ENCODE measurements around the gene MRPL19. TPM values are rescaled to one million over a fixed set of nuclear protein-coding genes. Genes with fewer than 3 reads are reported as not detected.

MRPL19 gene
- total RNA-seq, 1 experiment from 2014 or later, result 65.3 TPM

DNA sequence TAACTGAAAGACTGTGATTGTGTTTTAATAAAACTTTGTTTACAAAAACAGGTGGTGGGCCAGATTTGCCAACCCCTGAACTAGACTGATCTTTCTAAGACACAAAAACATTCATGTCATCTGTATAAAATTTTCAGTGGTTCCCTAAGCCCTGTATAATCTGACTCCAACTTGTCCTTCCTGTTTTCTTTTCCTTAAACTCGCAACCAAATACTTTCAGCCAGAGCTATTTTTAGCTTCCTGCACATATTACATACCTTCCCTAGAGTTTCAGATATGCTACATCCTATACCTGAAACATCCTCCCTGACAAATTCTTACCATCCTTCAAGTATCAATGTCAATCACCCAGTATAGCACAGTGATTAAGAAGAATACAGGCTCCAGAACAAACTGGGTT, 59.3 kb downstream of the MRPL19 start:
- H3K9me2 ChIP-seq (ENCODE audit: insufficient read depth), result no peaks in the 10 kb centered on the region
- H3K27ac ChIP-seq (ENCODE audit: low read depth, low read length), result no peak overlapping the region
- H3K36me3 ChIP-seq (ENCODE audit: control insufficient read depth in 1 of 2, insufficient read depth in 2 of 2, low read length in 2 of 2), result peaks cover 12 to 19% of the 10 kb centered on the region in 2 experiments; a peak in 2 of 4 replicates
- intact Hi-C loops (cut with micrococcal nuclease), result no loop called here
- no peak overlapping the region for H3K9ac ChIP-seq (ENCODE audit: low read length)
- H3K4me2 ChIP-seq (ENCODE audit: low read length), result no peak overlapping the region
- no peaks in the 10 kb centered on the region for H3K9me3 ChIP-seq (ENCODE audit: control insufficient read depth in 1 of 2, insufficient read depth in 1 of 2, low read depth in 1 of 2, low read length in 2 of 2)
- H3K79me2 ChIP-seq (ENCODE audit: insufficient read depth, low read length), result peaks cover 33% of the 10 kb centered on the region
- POLR2A ChIA-PET, result no interaction called here
- no peak for ATAC-seq
- no peak overlapping the region for H2AFZ ChIP-seq (ENCODE audit: low read depth, low read length, poor library complexity, severe bottlenecking)
- TF ChIP-seq JUND (IDR thresholded peaks at IDR 0.05) (no peak), SIN3A (IDR thresholded peaks at IDR 0.05; ENCODE audit: low read depth) (no peak), POLR2AphosphoS5 (IDR thresholded peaks at IDR 0.05; ENCODE audit: low read depth, low read length) (no peak), RAD21 (IDR thresholded peaks at IDR 0.05; ENCODE audit: low read depth) (no peak), YY1 (IDR thresholded peaks at IDR 0.05; ENCODE audit: extremely low read depth, insufficient replicate concordance, low read depth, low read length) (no peak), ZFX (IDR thresholded peaks at IDR 0.05) (no peak), EGR1 (IDR thresholded peaks at IDR 0.05; ENCODE audit: low read depth) (no peak), FOSL1 (IDR thresholded peaks at IDR 0.05; ENCODE audit: low read depth) (no peak), CEBPB (IDR thresholded peaks at IDR 0.05; ENCODE audit: low read depth) (no peak)
- H4K20me1 ChIP-seq (ENCODE audit: insufficient read depth), result no peaks in the 10 kb centered on the region
- RAD21 ChIA-PET (ENCODE audit: low non-redundant PET in 1 of 2, low total read pairs in 2 of 2, uncharacterized antibody in 2 of 2, unreplicated experiment in 2 of 2), result no interaction called here
- H3K4me1 ChIP-seq (ENCODE audit: control insufficient read depth in 1 of 2, insufficient read depth in 2 of 2, low read length in 2 of 2), result peaks cover 0 to 15% of the 10 kb centered on the region in 2 experiments; a peak in 2 of 4 replicates
- no peak for DNase-seq (ENCODE audit: low read depth, low spot score)
- no peaks in the 10 kb centered on the region for H3K27me3 ChIP-seq (ENCODE audit: insufficient read depth, low read length)
- CTCF ChIA-PET, result no interaction called here
- no TSS peak for BruUV-seq (replicated peaks)
- no peak overlapping the region for H3K4me3 ChIP-seq (replicated peaks in 1 of 2; ENCODE audit: low read depth in 1 of 2, low read length in 2 of 2)

DNA sequence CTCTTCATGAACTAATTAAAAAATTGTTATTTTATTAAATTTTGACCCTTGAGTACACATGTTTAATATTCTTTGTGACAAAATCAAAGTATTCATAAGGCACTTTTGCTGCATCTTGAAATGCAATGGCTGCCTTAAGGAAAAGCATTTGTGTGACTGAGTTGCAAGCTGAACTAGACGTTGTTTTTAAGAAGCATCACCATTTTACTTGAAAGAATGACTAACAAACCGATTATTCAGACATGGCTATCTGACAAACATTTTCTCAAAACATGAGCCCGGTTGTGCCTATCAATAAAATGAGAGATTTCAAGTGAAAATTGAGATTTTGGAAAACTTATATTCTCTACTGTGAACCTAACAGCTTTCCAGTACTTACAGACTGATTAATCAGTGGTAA, 61.3 kb downstream of the MRPL19 start:
- Histone ChIP-seq H3K27me3 (ENCODE audit: insufficient read depth, low read length) (no peaks in the 10 kb centered on the region), H3K4me1 (ENCODE audit: control insufficient read depth in 1 of 2, insufficient read depth in 2 of 2, low read length in 2 of 2) (peaks cover 4 to 21% of the 10 kb centered on the region in 2 experiments; a peak in 3 of 4 replicates), H3K4me3 (replicated peaks in 1 of 2; ENCODE audit: low read depth in 1 of 2, low read length in 2 of 2) (no peak overlapping the region), H3K9ac (ENCODE audit: low read length) (no peak overlapping the region), H3K9me2 (ENCODE audit: insufficient read depth) (no peaks in the 10 kb centered on the region), H3K9me3 (ENCODE audit: control insufficient read depth in 1 of 2, insufficient read depth in 1 of 2, low read depth in 1 of 2, low read length in 2 of 2) (no peaks in the 10 kb centered on the region), H4K20me1 (ENCODE audit: insufficient read depth) (no peaks in the 10 kb centered on the region), H3K27ac (ENCODE audit: low read depth, low read length) (no peak overlapping the region), H3K36me3 (ENCODE audit: control insufficient read depth in 1 of 2, insufficient read depth in 2 of 2, low read length in 2 of 2) (peaks cover 3 to 19% of the 10 kb centered on the region in 2 experiments; a peak in 1 of 4 replicates), H3K79me2 (ENCODE audit: insufficient read depth, low read length) (peaks cover 33% of the 10 kb centered on the region), H3K4me2 (ENCODE audit: low read length) (no peak overlapping the region), H2AFZ (ENCODE audit: low read depth, low read length, poor library complexity, severe bottlenecking) (no peak overlapping the region)
- ChIA-PET POLR2A (no interaction called here), CTCF (no interaction called here), RAD21 (ENCODE audit: low non-redundant PET in 1 of 2, low total read pairs in 2 of 2, uncharacterized antibody in 2 of 2, unreplicated experiment in 2 of 2) (no interaction called here)
- TF ChIP-seq CEBPB (IDR thresholded peaks at IDR 0.05; ENCODE audit: low read depth), result no peak
- intact Hi-C loops (cut with micrococcal nuclease), result no loop called here
- DNase-seq (ENCODE audit: low read depth, low spot score), result no peak
- no peak for ATAC-seq
- BruUV-seq (replicated peaks), result no TSS peak

Data from HCT116 (cell line).